Uterus (tissue), 2 donors: Measurements from ENCODE around the gene ARID3C.

Experiments
- CTCF ChIP-seq, 4 experiments: fragments of 200-600 bp in 2 of 4; fragments of 450-650 bp in 2 of 4; sonication (generic) in 2 of 4; IDR thresholded peaks; one replicate each; pipeline ENCODE4 v1.5.1; 2016 to 2019; ENCODE audit warnings: antibody characterized with exemption in 4 of 4, mild to moderate bottlenecking in 2 of 4, moderate library complexity in 1 of 4
- POLR2A ChIP-seq, 2 donors: fragments of 450-650 bp; IDR thresholded peaks; one replicate each; pipeline ENCODE4 v1.6.1; 2016; ENCODE audit warnings: antibody characterized with exemption in 2 of 2, mild to moderate bottlenecking in 1 of 2, moderate library complexity in 1 of 2

GRCh38 chr9:34578241-34579103 lies 50.4 kb downstream of the ARID3C start:
- TF ChIP-seq POLR2A (IDR thresholded peaks at IDR 0.05) (no peak), CTCF (IDR thresholded peaks at IDR 0.05) (no peak)
